ENCODE measurements around the gene ANKMY2.

DNA sequence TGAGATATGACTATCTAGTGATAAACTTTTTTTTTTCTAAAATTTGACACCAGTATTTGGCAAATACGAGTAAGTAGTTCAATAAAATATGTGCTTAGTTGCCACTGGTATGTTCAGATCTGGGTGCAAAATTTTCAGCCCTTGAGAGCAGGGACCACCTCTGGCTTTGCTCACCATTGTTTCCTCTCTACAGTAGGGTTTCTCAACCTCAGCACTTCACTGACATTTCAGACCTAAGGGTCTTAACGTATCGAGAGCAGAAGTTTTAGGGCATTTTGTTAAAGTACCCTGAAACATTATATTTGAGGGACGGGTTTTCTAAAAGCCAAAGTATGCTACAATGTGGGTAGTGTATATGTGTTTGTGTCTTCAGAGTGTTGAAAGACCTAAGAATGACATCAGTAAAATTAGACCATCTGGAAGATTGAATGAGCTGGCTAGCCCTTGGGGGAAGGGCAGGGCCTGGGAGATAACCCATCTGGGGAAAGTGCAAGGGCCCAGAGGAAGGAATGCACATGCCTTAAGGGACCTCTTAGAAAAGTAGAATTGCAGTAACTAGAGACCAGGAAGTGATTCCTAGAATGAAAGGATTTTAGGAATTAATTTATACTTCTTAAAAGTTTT, 12.2 kb upstream of the ANKMY2 start:
- TF ChIP-seq ZNF510 (tag by site-specific recombination; IDR thresholded peaks at IDR 0.05; ENCODE audit: insufficient replicate concordance): no peak
- TF ChIP-seq ZNF274 (IDR thresholded peaks at IDR 0.05; ENCODE audit: low read length): no peak
- no peak for TF ChIP-seq ZNF274 (tag by site-specific recombination; IDR thresholded peaks at IDR 0.05; ENCODE audit: borderline replicate concordance)
- TF ChIP-seq ZNF146 (tag by site-specific recombination; IDR thresholded peaks at IDR 0.05): no peak
- TF ChIP-seq ZNF785 (tag by site-specific recombination; IDR thresholded peaks at IDR 0.05): no peak
- no peak for TF ChIP-seq ZNF155 (tag by site-specific recombination; IDR thresholded peaks at IDR 0.05)
- TF ChIP-seq, protein P1, sequence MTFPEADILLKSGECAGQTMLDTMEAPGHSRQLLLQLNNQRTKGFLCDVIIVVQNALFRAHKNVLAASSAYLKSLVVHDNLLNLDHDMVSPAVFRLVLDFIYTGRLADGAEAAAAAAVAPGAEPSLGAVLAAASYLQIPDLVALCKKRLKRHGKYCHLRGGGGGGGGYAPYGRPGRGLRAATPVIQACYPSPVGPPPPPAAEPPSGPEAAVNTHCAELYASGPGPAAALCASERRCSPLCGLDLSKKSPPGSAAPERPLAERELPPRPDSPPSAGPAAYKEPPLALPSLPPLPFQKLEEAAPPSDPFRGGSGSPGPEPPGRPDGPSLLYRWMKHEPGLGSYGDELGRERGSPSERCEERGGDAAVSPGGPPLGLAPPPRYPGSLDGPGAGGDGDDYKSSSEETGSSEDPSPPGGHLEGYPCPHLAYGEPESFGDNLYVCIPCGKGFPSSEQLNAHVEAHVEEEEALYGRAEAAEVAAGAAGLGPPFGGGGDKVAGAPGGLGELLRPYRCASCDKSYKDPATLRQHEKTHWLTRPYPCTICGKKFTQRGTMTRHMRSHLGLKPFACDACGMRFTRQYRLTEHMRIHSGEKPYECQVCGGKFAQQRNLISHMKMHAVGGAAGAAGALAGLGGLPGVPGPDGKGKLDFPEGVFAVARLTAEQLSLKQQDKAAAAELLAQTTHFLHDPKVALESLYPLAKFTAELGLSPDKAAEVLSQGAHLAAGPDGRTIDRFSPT (tag by site-specific recombination; IDR thresholded peaks at IDR 0.05): no peak
- no peak for TF ChIP-seq ZFP3 (tag by site-specific recombination; IDR thresholded peaks at IDR 0.05; ENCODE audit: low read depth)
- no peak for TF ChIP-seq ZNF394 (tag by site-specific recombination; IDR thresholded peaks at IDR 0.05; ENCODE audit: borderline replicate concordance)
- no peak for TF ChIP-seq ZEB2 (tag by site-specific recombination; IDR thresholded peaks at IDR 0.05)
- TF ChIP-seq, protein P2, sequence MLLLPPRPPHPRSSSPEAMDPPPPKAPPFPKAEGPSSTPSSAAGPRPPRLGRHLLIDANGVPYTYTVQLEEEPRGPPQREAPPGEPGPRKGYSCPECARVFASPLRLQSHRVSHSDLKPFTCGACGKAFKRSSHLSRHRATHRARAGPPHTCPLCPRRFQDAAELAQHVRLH (tag by site-specific recombination; IDR thresholded peaks at IDR 0.05): no peak
- TF ChIP-seq, protein P3, sequence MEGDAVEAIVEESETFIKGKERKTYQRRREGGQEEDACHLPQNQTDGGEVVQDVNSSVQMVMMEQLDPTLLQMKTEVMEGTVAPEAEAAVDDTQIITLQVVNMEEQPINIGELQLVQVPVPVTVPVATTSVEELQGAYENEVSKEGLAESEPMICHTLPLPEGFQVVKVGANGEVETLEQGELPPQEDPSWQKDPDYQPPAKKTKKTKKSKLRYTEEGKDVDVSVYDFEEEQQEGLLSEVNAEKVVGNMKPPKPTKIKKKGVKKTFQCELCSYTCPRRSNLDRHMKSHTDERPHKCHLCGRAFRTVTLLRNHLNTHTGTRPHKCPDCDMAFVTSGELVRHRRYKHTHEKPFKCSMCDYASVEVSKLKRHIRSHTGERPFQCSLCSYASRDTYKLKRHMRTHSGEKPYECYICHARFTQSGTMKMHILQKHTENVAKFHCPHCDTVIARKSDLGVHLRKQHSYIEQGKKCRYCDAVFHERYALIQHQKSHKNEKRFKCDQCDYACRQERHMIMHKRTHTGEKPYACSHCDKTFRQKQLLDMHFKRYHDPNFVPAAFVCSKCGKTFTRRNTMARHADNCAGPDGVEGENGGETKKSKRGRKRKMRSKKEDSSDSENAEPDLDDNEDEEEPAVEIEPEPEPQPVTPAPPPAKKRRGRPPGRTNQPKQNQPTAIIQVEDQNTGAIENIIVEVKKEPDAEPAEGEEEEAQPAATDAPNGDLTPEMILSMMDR (tag by site-specific recombination; IDR thresholded peaks at IDR 0.05): no peak
- TF ChIP-seq ZNF140 (tag by site-specific recombination; IDR thresholded peaks at IDR 0.05): no peak
